Naive thymus-derived CD4-positive, alpha-beta T cell (primary cell): ENCODE measurements around the gene FAT1. TPM values are rescaled to one million over a fixed set of nuclear protein-coding genes. Genes with fewer than 3 reads are reported as not detected.

ENCODE experiments used
- ATAC-seq: fragments of 150-1000 bp; cut with Tn5 transposase; 2 replicates; pipeline ENCODE4 v1.10.0; 2021; ENCODE audit warnings: mild to moderate bottlenecking, moderate library complexity
- CTCF ChIA-PET: fragments of 350-600 bp; sonication (Branson Sonifier 250); formaldehyde crosslinking; loops from one replicate; lab custom pipeline; 2021; ENCODE audit warnings: antibody characterized with exemption; lab: Charles Lee
- POLR2A ChIA-PET: fragments of 350-600 bp; sonication (Branson Sonifier 250); formaldehyde crosslinking; loops from one replicate; lab custom pipeline; 2021; ENCODE audit warnings: antibody characterized with exemption, inconsistent platforms; lab: Charles Lee
- DNase-seq, 9 donors: peaks; one replicate each; pipeline versions ENCODE4 v3.0.0 to v3.0.0-alpha.2; 2020 to 2022; ENCODE audit warnings: mixed read lengths in 1 of 9
- H3K27ac ChIP-seq: one replicate; pipeline ENCODE4 v1.7.0; 2013; ENCODE audit warnings: mild to moderate bottlenecking, low read depth, low read length, moderate library complexity
- H3K27me3 ChIP-seq, 2 donors: one replicate each; pipeline ENCODE4 v1.7.0; 2013; ENCODE audit warnings: low read length in 2 of 2, mild to moderate bottlenecking in 2 of 2, moderate library complexity in 2 of 2; ENCODE audit not compliant: control insufficient read depth in 2 of 2, insufficient read depth in 2 of 2
- H3K36me3 ChIP-seq, 3 experiments: 1 replicate in 2 of 3; 2 replicates in 1 of 3; pipeline ENCODE4 v1.7.0; 2013; ENCODE audit warnings: low read length in 3 of 3, mild to moderate bottlenecking in 3 of 3, moderate library complexity in 1 of 3; ENCODE audit not compliant: insufficient read depth in 3 of 3, control insufficient read depth in 2 of 3
- H3K4me1 ChIP-seq, 2 donors: one replicate each; pipeline ENCODE4 v1.7.0; 2013; ENCODE audit warnings: low read length in 2 of 2, mild to moderate bottlenecking in 2 of 2, moderate library complexity in 1 of 2; ENCODE audit not compliant: control insufficient read depth in 2 of 2, insufficient read depth in 2 of 2
- H3K4me3 ChIP-seq: 2 replicates; pipeline ENCODE4 v1.7.0; 2013; ENCODE audit warnings: mild to moderate bottlenecking, low read length
- H3K9me3 ChIP-seq, 3 experiments: 1 replicate in 2 of 3; 2 replicates in 1 of 3; pipeline ENCODE4 v1.7.0; 2013; ENCODE audit warnings: low read length in 3 of 3; ENCODE audit not compliant: control insufficient read depth in 2 of 3
- H3K27ac Mint-ChIP-seq, 9 donors: one replicate each; pipeline ENCODE4 v1.8.0; 2020 to 2022; ENCODE audit warnings: mixed read lengths in 9 of 9, mild to moderate bottlenecking in 8 of 9, moderate library complexity in 5 of 9, inconsistent platforms in 2 of 9
- H3K27me3 Mint-ChIP-seq, 5 donors: one replicate each; pipeline ENCODE4 v1.8.0; 2021 to 2022; ENCODE audit warnings: mixed read lengths in 5 of 5, mild to moderate bottlenecking in 1 of 5
- H3K36me3 Mint-ChIP-seq, 5 donors: one replicate each; pipeline ENCODE4 v1.8.0; 2020 to 2022; ENCODE audit warnings: mixed read lengths in 5 of 5, mild to moderate bottlenecking in 3 of 5, inconsistent platforms in 1 of 5
- H3K4me1 Mint-ChIP-seq, 7 donors: one replicate each; pipeline ENCODE4 v1.8.0; 2020 to 2022; ENCODE audit warnings: mixed read lengths in 7 of 7, mild to moderate bottlenecking in 3 of 7, inconsistent platforms in 1 of 7
- H3K4me3 Mint-ChIP-seq, 10 donors: one replicate each; pipeline ENCODE4 v1.8.0; 2020 to 2022; ENCODE audit warnings: mild to moderate bottlenecking in 10 of 10, mixed read lengths in 10 of 10, moderate library complexity in 6 of 10, inconsistent platforms in 2 of 10
- H3K9me3 Mint-ChIP-seq, 11 donors: one replicate each; pipeline ENCODE4 v1.8.0; 2020 to 2022; ENCODE audit warnings: mixed read lengths in 11 of 11, mild to moderate bottlenecking in 4 of 11, inconsistent platforms in 1 of 11, moderate library complexity in 1 of 11
- intact Hi-C, 2 donors: fragments of 100-400 bp; cut with micrococcal nuclease; formaldehyde crosslinking; loops; one replicate each; pipeline ENCODE4 v1.15.1; 2023
- polyA plus RNA-seq, 2 donors: library from polyadenylated mRNA; unstranded; fragments of 300-500 nt; fragmentation: Illumina TruSeq; gene quantifications; one replicate each; pipeline ENCODE4 v1.2.3, GENCODE V29; 2021
- total RNA-seq, 6 experiments: library from RNA in 5 of 6; stranded (reverse) in 5 of 6; gene quantifications; 1 replicate in 5 of 6; 2 replicates in 1 of 6; pipeline ENCODE4 v1.2.3 and lab custom pipeline; 2021 to 2026

The FAT1 gene
- total and polyA plus RNA-seq, 7 experiments from 2014 or later, result 0.05 TPM; not detected in 6

- Histone ChIP-seq H3K4me1 (no peaks in the 10 kb centered on the region), H3K27ac (no peak overlapping the region), H3K27me3 (no peaks in the 10 kb centered on the region), H3K36me3 (no peaks in the 10 kb centered on the region), H3K9me3 (no peaks in the 10 kb centered on the region), H3K4me3 (no peak overlapping the region)
- ATAC-seq (no peak), DNase-seq (no peak)
- intact Hi-C loops, result no loop called here
- no peak overlapping the region for H3K27ac Mint-ChIP-seq
- no peak overlapping the region for H3K4me3 Mint-ChIP-seq
- ChIA-PET CTCF (interaction anchor here (1.4 kb wide), 1 partner anchor 13 kb away, joined by 4 read pairs; no protein-coding TSS in a partner anchor), POLR2A (no interaction called here)
- peaks cover 0 to 5% (median 0%) of the 10 kb centered on the region in 5 donors for H3K36me3 Mint-ChIP-seq
- peaks cover 0 to 9% (median 2%) of the 10 kb centered on the region in 11 donors for H3K9me3 Mint-ChIP-seq
- peaks cover 41 to 54% (median 44%) of the 10 kb centered on the region in 5 donors for H3K27me3 Mint-ChIP-seq
- peaks cover 0 to 24% (median 20%) of the 10 kb centered on the region in 7 donors for H3K4me1 Mint-ChIP-seq
Observed at GRCh38 chr4:186728631-186729271, 5.1 kb upstream of the FAT1 start.

GRCh38 chr4:186727977-186728519 lies 4.4 kb upstream of the FAT1 start:
- H3K27me3 Mint-ChIP-seq, result peaks cover 41 to 54% (median 44%) of the 10 kb centered on the region in 5 donors
- no peaks in the 10 kb centered on the region for H3K4me1 ChIP-seq
- ChIA-PET POLR2A (no interaction called here), CTCF (no interaction called here)
- no peaks in the 10 kb centered on the region for H3K27me3 ChIP-seq
- peaks cover under 1 to 24% (median 20%) of the 10 kb centered on the region in 7 donors for H3K4me1 Mint-ChIP-seq
- DNase-seq (no peak), ATAC-seq (no peak)
- H3K9me3 ChIP-seq, result no peaks in the 10 kb centered on the region
- peaks cover 0 to 9% (median 2%) of the 10 kb centered on the region in 11 donors for H3K9me3 Mint-ChIP-seq
- no peak overlapping the region for H3K27ac ChIP-seq
- no peak overlapping the region for H3K27ac Mint-ChIP-seq
- H3K36me3 Mint-ChIP-seq, result peaks cover 0 to 5% (median 0%) of the 10 kb centered on the region in 5 donors
- no peaks in the 10 kb centered on the region for H3K36me3 ChIP-seq
- H3K4me3 Mint-ChIP-seq, result no peak overlapping the region
- H3K4me3 ChIP-seq, result no peak overlapping the region
- intact Hi-C loops, result no loop called here

- intact Hi-C loops, result no loop called here
Observed at GRCh38 chr4:186727169-186727976, 3.7 kb upstream of the FAT1 start.

GRCh38 chr4:186726426-186727168 lies 2.9 kb upstream of the FAT1 start:
- Histone ChIP-seq H3K4me1 (no peaks in the 10 kb centered on the region), H3K36me3 (no peaks in the 10 kb centered on the region), H3K27ac (no peak overlapping the region), H3K9me3 (no peaks in the 10 kb centered on the region), H3K4me3 (no peak overlapping the region), H3K27me3 (no peaks in the 10 kb centered on the region)
- ChIA-PET POLR2A (no interaction called here), CTCF (no interaction called here)
- intact Hi-C loops, result no loop called here
- Mint-ChIP-seq H3K9me3 (peaks cover 0 to 9% (median 2%) of the 10 kb centered on the region in 11 donors), H3K27ac (peak overlapping the region in 1 of 9 donors; percentile 70), H3K4me3 (peak overlapping the region; percentile 17 to 74 (median 62)), H3K4me1 (peaks cover 3 to 30% (median 27%) of the 10 kb centered on the region in 7 donors), H3K27me3 (peaks cover 41 to 69% (median 58%) of the 10 kb centered on the region in 5 donors), H3K36me3 (peaks cover 0 to 5% (median 0%) of the 10 kb centered on the region in 5 donors)
- DNase-seq (peak in 1 of 9 donors; percentile 22), ATAC-seq (no peak)

More at GRCh38 chr4:186727169-186727976, 3.7 kb upstream of the FAT1 start:
- H3K9me3 Mint-ChIP-seq, result peaks cover 0 to 9% (median 0%) of the 10 kb centered on the region in 11 donors
- peaks cover 41 to 61% (median 51%) of the 10 kb centered on the region in 5 donors for H3K27me3 Mint-ChIP-seq
- Histone ChIP-seq H3K4me1 (no peaks in the 10 kb centered on the region), H3K27ac (no peak overlapping the region), H3K36me3 (no peaks in the 10 kb centered on the region), H3K27me3 (no peaks in the 10 kb centered on the region), H3K4me3 (no peak overlapping the region), H3K9me3 (no peaks in the 10 kb centered on the region)
- ChIA-PET CTCF (no interaction called here), POLR2A (no interaction called here)
- peak overlapping the region; percentile 17 to 74 (median 58) for H3K4me3 Mint-ChIP-seq
- H3K4me1 Mint-ChIP-seq, result peaks cover 3 to 30% (median 27%) of the 10 kb centered on the region in 7 donors
- DNase-seq (no peak), ATAC-seq (no peak)
- peaks cover 0 to 5% (median 0%) of the 10 kb centered on the region in 5 donors for H3K36me3 Mint-ChIP-seq
- peak overlapping the region in 1 of 9 donors; percentile 70 for H3K27ac Mint-ChIP-seq

GRCh38 chr4:186725469-186726425 lies 2.1 kb upstream of the FAT1 start:
- POLR2A ChIA-PET, result no interaction called here
- Mint-ChIP-seq H3K4me1 (peaks cover 3 to 30% (median 27%) of the 10 kb centered on the region in 7 donors), H3K27ac (peak overlapping the region in 1 of 9 donors; percentile 70), H3K4me3 (peak overlapping the region in 9 of 10 donors; percentile 23 to 73 (median 50)), H3K9me3 (peaks cover 0 to 9% (median 2%) of the 10 kb centered on the region in 11 donors), H3K36me3 (peaks cover 0 to 5% (median 0%) of the 10 kb centered on the region in 5 donors), H3K27me3 (peaks cover 41 to 73% (median 63%) of the 10 kb centered on the region in 5 donors)
- Histone ChIP-seq H3K36me3 (no peaks in the 10 kb centered on the region), H3K27ac (no peak overlapping the region), H3K27me3 (peaks cover 0 to 4% of the 10 kb centered on the region in 2 donors), H3K4me3 (no peak overlapping the region), H3K4me1 (no peaks in the 10 kb centered on the region), H3K9me3 (no peaks in the 10 kb centered on the region)
- CTCF ChIA-PET, result no interaction called here
- DNase-seq, result no peak
- ATAC-seq, result no peak
- intact Hi-C loops, result no loop called here
